Activated naive CD8-positive, alpha-beta T cell treated with anti-CD3 and anti-CD28 coated beads, Interleukin-2, amount 10 ng/mL, durations not matched to agents 7 days and 5 days (primary cell): ENCODE data around the gene GNAQ. TPM values are rescaled to one million over a fixed set of nuclear protein-coding genes. Genes with fewer than 3 reads are reported as not detected.
"Not testable (repeated sequence)": the region's sequence is repeated elsewhere in the genome, so short reads cannot be mapped to it uniquely, and the experiment has no call there.

ENCODE experiments used
- ATAC-seq: fragments of 150-1000 bp; cut with Tn5 transposase; one replicate; pipeline ENCODE4 v1.10.0; 2021; ENCODE audit warnings: low read depth, moderate library complexity
- POLR2A ChIA-PET: fragments of 350-600 bp; sonication (Branson Sonifier 250); formaldehyde crosslinking; loops from one replicate; lab custom pipeline; 2021; ENCODE audit warnings: antibody characterized with exemption; lab: Charles Lee
- DNase-seq: peaks from one replicate; pipeline ENCODE4 v3.0.0; 2021
- H3K27ac Mint-ChIP-seq: one replicate; pipeline ENCODE4 v1.8.0; 2022; ENCODE audit warnings: mild to moderate bottlenecking, mixed read lengths
- H3K27me3 Mint-ChIP-seq: one replicate; pipeline ENCODE4 v1.8.0; 2022; ENCODE audit warnings: mild to moderate bottlenecking, moderate library complexity, mixed read lengths
- H3K36me3 Mint-ChIP-seq: one replicate; pipeline ENCODE4 v1.8.0; 2021; ENCODE audit warnings: mild to moderate bottlenecking, mixed read lengths
- H3K4me1 Mint-ChIP-seq: one replicate; pipeline ENCODE4 v1.8.0; 2021; ENCODE audit warnings: mixed read lengths
- H3K4me3 Mint-ChIP-seq: one replicate; pipeline ENCODE4 v1.8.0; 2022; ENCODE audit warnings: mild to moderate bottlenecking, moderate library complexity, mixed read lengths
- H3K9me3 Mint-ChIP-seq: one replicate; pipeline ENCODE4 v1.8.0; 2021; ENCODE audit warnings: mixed read lengths
- total RNA-seq, 2 experiments: library from RNA; stranded (reverse); gene quantifications; one replicate each; pipeline ENCODE4 v1.2.3, GENCODE V29; 2021

Gene GNAQ
- total RNA-seq, 2 experiments from 2014 or later, result 25.5 to 30.4 TPM

- H3K4me3 Mint-ChIP-seq, result no peak overlapping the region
Observed at GRCh38 chr9:77892171-77892570, 139.4 kb downstream of the GNAQ start.

GRCh38 chr9:77891128-77891800, 140.3 kb downstream of the GNAQ start:
- POLR2A ChIA-PET, result no interaction called here
- no peaks in the 10 kb centered on the region for H3K9me3 Mint-ChIP-seq
- H3K36me3 Mint-ChIP-seq, result peaks cover 7% of the 10 kb centered on the region
- no peak for DNase-seq
- H3K27me3 Mint-ChIP-seq, result no peaks in the 10 kb centered on the region
- H3K4me1 Mint-ChIP-seq, result peaks cover 9% of the 10 kb centered on the region
- no peak overlapping the region for H3K27ac Mint-ChIP-seq
- no peak overlapping the region for H3K4me3 Mint-ChIP-seq
- ATAC-seq, result no peak

More at GRCh38 chr9:77892171-77892570, 139.4 kb downstream of the GNAQ start:
- DNase-seq (no peak), ATAC-seq (no peak)
- no peaks in the 10 kb centered on the region for H3K27me3 Mint-ChIP-seq
- H3K36me3 Mint-ChIP-seq, result peaks cover 7% of the 10 kb centered on the region
- H3K4me1 Mint-ChIP-seq, result peaks cover 9% of the 10 kb centered on the region
- POLR2A ChIA-PET, result no interaction called here
- H3K27ac Mint-ChIP-seq, result no peak overlapping the region
- no peaks in the 10 kb centered on the region for H3K9me3 Mint-ChIP-seq

- POLR2A ChIA-PET, result no interaction called here
- ATAC-seq (no peak), DNase-seq (no peak)
- Mint-ChIP-seq H3K9me3 (no peaks in the 10 kb centered on the region), H3K4me3 (no peak overlapping the region), H3K4me1 (peaks cover 12% of the 10 kb centered on the region), H3K27me3 (no peaks in the 10 kb centered on the region), H3K27ac (no peak overlapping the region), H3K36me3 (peaks cover 5% of the 10 kb centered on the region)
Observed at GRCh38 chr9:77887662-77888061, 143.9 kb downstream of the GNAQ start.

GRCh38 chr9:77885104-77885672, 146.4 kb downstream of the GNAQ start:
- H3K4me1 Mint-ChIP-seq, result peaks cover 7% of the 10 kb centered on the region
- no peaks in the 10 kb centered on the region for H3K27me3 Mint-ChIP-seq
- no peak for DNase-seq
- ATAC-seq, result no peak
- no peak overlapping the region for H3K27ac Mint-ChIP-seq
- no peaks in the 10 kb centered on the region for H3K9me3 Mint-ChIP-seq
- POLR2A ChIA-PET, result no interaction called here
- peaks cover 6% of the 10 kb centered on the region for H3K36me3 Mint-ChIP-seq
- no peak overlapping the region for H3K4me3 Mint-ChIP-seq

- Mint-ChIP-seq H3K27me3 (no peaks in the 10 kb centered on the region), H3K36me3 (peaks cover 5% of the 10 kb centered on the region), H3K4me1 (peaks cover 7% of the 10 kb centered on the region), H3K4me3 (no peak overlapping the region), H3K9me3 (no peaks in the 10 kb centered on the region), H3K27ac (no peak overlapping the region)
- POLR2A ChIA-PET, result interaction anchor here (0.5 kb wide), 1 partner anchor 115 kb away, joined by 4 read pairs; no protein-coding TSS in a partner anchor
- ATAC-seq (no peak), DNase-seq (no peak)
Observed at GRCh38 chr9:77883846-77884771, 147.5 kb downstream of the GNAQ start.

GRCh38 chr9:77883133-77883532, 148.5 kb downstream of the GNAQ start:
- Mint-ChIP-seq H3K4me3 (no peak overlapping the region), H3K4me1 (peaks cover 7% of the 10 kb centered on the region)
- no peak for ATAC-seq

GRCh38 chr9:77882294-77882693, 149.3 kb downstream of the GNAQ start:
- H3K4me1 Mint-ChIP-seq, result peaks cover 7% of the 10 kb centered on the region
- no peak for DNase-seq
- H3K9me3 Mint-ChIP-seq, result no peaks in the 10 kb centered on the region
- H3K4me3 Mint-ChIP-seq, result no peak overlapping the region
- no peak overlapping the region for H3K27ac Mint-ChIP-seq
- ATAC-seq, result no peak
- no peaks in the 10 kb centered on the region for H3K27me3 Mint-ChIP-seq
- peaks cover 5% of the 10 kb centered on the region for H3K36me3 Mint-ChIP-seq
- POLR2A ChIA-PET, result no interaction called here

More at GRCh38 chr9:77883133-77883532, 148.5 kb downstream of the GNAQ start:
- POLR2A ChIA-PET, result no interaction called here
- Mint-ChIP-seq H3K27me3 (no peaks in the 10 kb centered on the region), H3K9me3 (no peaks in the 10 kb centered on the region), H3K36me3 (peaks cover 5% of the 10 kb centered on the region), H3K27ac (no peak overlapping the region)
- no peak for DNase-seq

- POLR2A ChIA-PET, H3K27me3 Mint-ChIP-seq, H3K4me3 Mint-ChIP-seq, H3K9me3 Mint-ChIP-seq, H3K27ac Mint-ChIP-seq, ATAC-seq, H3K36me3 Mint-ChIP-seq, DNase-seq, H3K4me1 Mint-ChIP-seq: not testable (repeated sequence)
Observed at GRCh38 chr9:77881634-77882033, 150.0 kb downstream of the GNAQ start.

GRCh38 chr9:77881111-77881510, 150.5 kb downstream of the GNAQ start:
- DNase-seq, result no peak
- no peaks in the 10 kb centered on the region for H3K9me3 Mint-ChIP-seq
- no peaks in the 10 kb centered on the region for H3K27me3 Mint-ChIP-seq
- peaks cover 7% of the 10 kb centered on the region for H3K4me1 Mint-ChIP-seq
- H3K36me3 Mint-ChIP-seq, result peaks cover 5% of the 10 kb centered on the region
- no peak for ATAC-seq
- H3K27ac Mint-ChIP-seq, result no peak overlapping the region
- no peak overlapping the region for H3K4me3 Mint-ChIP-seq
- POLR2A ChIA-PET, result no interaction called here

GRCh38 chr9:77879437-77879943, 152.1 kb downstream of the GNAQ start:
- DNase-seq (no peak), ATAC-seq (no peak)
- no peak overlapping the region for H3K27ac Mint-ChIP-seq
- no peaks in the 10 kb centered on the region for H3K27me3 Mint-ChIP-seq
- H3K9me3 Mint-ChIP-seq, result no peaks in the 10 kb centered on the region
- peaks cover 8% of the 10 kb centered on the region for H3K36me3 Mint-ChIP-seq
- POLR2A ChIA-PET, result no interaction called here
- no peak overlapping the region for H3K4me3 Mint-ChIP-seq
- H3K4me1 Mint-ChIP-seq, result peaks cover 6% of the 10 kb centered on the region

GRCh38 chr9:77878793-77879192, 152.8 kb downstream of the GNAQ start:
- H3K4me1 Mint-ChIP-seq, H3K9me3 Mint-ChIP-seq, POLR2A ChIA-PET, H3K4me3 Mint-ChIP-seq, ATAC-seq, H3K27me3 Mint-ChIP-seq, DNase-seq, H3K27ac Mint-ChIP-seq: not testable (repeated sequence)
- H3K36me3 Mint-ChIP-seq, result peaks cover 11% of the 10 kb centered on the region

- DNase-seq, result no peak
- POLR2A ChIA-PET, result no interaction called here
- H3K36me3 Mint-ChIP-seq, result peaks cover 9% of the 10 kb centered on the region
- H3K27me3 Mint-ChIP-seq, result no peaks in the 10 kb centered on the region
- H3K4me3 Mint-ChIP-seq, result no peak overlapping the region
- no peak overlapping the region for H3K27ac Mint-ChIP-seq
- H3K4me1 Mint-ChIP-seq, result no peaks in the 10 kb centered on the region
- ATAC-seq, result no peak
- no peaks in the 10 kb centered on the region for H3K9me3 Mint-ChIP-seq
Observed at GRCh38 chr9:77877976-77878375, 153.6 kb downstream of the GNAQ start.

GRCh38 chr9:77876590-77876989, 155.0 kb downstream of the GNAQ start:
- Mint-ChIP-seq H3K36me3 (peaks cover 6% of the 10 kb centered on the region), H3K27ac (no peak overlapping the region), H3K27me3 (no peaks in the 10 kb centered on the region), H3K4me3 (no peak overlapping the region), H3K9me3 (no peaks in the 10 kb centered on the region), H3K4me1 (peaks cover 1% of the 10 kb centered on the region)
- DNase-seq (no peak), ATAC-seq (no peak)
- POLR2A ChIA-PET, result no interaction called here
